ENCODE data around the gene CHD2.
"Not testable (repeated sequence)": the region's sequence is repeated elsewhere in the genome, so short reads cannot be mapped to it uniquely, and the experiment has no call there.

Gene CHD2

DNA sequence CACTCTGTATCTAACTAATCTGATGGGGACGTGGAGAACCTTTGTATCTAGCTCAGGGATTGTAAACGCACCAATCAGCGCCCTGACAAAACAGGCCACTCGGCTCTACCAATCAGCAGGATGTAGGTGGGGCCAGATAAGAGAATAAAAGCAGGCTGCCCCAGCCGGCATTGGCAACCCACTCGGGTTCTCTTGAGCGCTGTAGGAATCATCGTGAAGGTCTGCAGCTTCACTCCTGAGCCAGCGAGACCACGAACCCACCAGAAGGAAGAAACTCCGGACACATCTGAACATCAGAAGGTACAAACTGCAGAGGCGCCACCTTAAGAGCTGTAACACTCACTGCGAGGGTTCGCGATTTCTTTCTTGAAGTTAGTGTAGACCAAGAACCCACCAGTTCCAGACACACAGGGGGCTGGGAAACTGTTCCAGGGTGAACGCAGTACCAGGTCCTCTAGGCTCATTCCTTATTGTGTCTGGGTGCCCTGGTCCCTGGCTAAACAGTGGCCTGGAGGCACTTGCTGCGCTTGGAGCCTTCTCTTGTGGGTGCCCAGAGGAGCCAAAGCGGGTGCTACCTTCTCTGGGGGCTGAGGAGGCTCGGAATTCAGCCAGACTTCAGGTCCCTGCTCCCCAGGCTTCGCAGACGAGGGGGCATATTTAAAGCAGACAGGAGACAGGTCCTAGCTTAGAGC lies 132.5 kb downstream of the CHD2 start:
- not testable (repeated sequence) for H3K27ac ChIP-seq (ENCODE audit: low read length); H3K27me3 ChIP-seq (ENCODE audit: control insufficient read depth, insufficient read depth, low read length); H3K36me3 ChIP-seq (ENCODE audit: control insufficient read depth, insufficient read depth, low read length); H3K4me3 ChIP-seq (ENCODE audit: low read length); H3K4me1 ChIP-seq (ENCODE audit: control insufficient read depth, insufficient read depth, low read length); DNase-seq (ENCODE audit: low read depth, low spot score); H3K9me3 ChIP-seq (ENCODE audit: control insufficient read depth, insufficient read depth, low read length)
- WGBS (ENCODE audit: insufficient coverage, insufficient read length) = no CpG with 5 or more reads among the region's 21 CpGs

DNA sequence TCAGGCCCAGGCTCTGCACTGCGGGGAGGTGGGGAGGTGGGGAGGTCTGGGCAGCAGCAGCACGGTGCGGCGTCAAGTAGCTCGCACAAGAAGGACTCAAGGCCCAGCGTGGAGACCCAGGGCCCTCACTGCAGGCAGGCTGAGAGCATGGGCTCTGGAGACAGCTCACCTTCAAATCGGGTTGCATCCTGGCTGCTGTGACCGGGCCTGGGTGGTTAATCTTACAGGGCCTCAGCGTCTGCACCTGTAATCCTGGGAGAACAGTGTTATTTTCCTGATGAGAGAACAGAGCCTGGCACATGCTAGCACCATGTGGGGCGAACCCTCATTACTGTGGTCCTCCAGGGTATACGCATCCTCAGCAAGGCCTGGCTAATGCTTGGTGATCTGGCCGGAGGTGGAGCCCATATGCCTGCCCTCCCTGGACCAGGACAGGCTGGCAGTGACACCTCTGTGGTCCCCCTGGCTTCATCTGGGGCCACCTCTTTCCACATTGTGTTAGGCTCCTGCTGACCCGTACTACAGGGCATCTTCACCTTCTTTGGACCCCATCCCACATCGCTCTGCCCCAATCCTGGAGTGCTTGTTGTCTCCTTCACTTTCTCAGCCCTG lies 133.4 kb downstream of the CHD2 start:
- WGBS (ENCODE audit: insufficient coverage, insufficient read length) = no CpG with 5 or more reads among the region's 14 CpGs
- Histone ChIP-seq H3K27me3 (ENCODE audit: control insufficient read depth, insufficient read depth, low read length) (no peaks in the 10 kb centered on the region), H3K9me3 (ENCODE audit: control insufficient read depth, insufficient read depth, low read length) (no peaks in the 10 kb centered on the region), H3K36me3 (ENCODE audit: control insufficient read depth, insufficient read depth, low read length) (no peaks in the 10 kb centered on the region), H3K27ac (ENCODE audit: low read length) (no peak overlapping the region), H3K4me3 (ENCODE audit: low read length) (no peak overlapping the region), H3K4me1 (ENCODE audit: control insufficient read depth, insufficient read depth, low read length) (no peaks in the 10 kb centered on the region)
- DNase-seq (ENCODE audit: low read depth, low spot score) = no peak

DNA sequence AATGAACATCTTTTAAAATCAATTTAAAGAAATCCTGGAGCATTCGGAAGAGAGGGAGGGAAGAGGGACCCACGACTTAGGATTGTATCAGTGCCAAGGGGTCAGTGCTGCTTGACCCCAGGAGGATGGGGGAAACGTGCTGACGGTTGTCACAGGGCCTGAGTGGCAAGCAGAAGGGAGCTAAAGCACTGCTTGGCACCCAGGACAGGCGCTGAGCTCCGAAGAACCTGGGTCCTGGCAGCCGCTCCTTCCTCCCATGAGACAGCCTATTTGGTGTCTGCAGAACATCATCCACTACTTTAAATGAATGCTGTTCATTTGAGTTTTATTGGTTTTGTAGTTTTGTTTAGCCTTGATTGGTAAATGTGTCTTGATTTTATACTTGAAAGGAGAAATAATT lies 134.4 kb downstream of the CHD2 start:
- WGBS (ENCODE audit: insufficient coverage, insufficient read length) = no CpG with 5 or more reads among the region's 7 CpGs

DNA sequence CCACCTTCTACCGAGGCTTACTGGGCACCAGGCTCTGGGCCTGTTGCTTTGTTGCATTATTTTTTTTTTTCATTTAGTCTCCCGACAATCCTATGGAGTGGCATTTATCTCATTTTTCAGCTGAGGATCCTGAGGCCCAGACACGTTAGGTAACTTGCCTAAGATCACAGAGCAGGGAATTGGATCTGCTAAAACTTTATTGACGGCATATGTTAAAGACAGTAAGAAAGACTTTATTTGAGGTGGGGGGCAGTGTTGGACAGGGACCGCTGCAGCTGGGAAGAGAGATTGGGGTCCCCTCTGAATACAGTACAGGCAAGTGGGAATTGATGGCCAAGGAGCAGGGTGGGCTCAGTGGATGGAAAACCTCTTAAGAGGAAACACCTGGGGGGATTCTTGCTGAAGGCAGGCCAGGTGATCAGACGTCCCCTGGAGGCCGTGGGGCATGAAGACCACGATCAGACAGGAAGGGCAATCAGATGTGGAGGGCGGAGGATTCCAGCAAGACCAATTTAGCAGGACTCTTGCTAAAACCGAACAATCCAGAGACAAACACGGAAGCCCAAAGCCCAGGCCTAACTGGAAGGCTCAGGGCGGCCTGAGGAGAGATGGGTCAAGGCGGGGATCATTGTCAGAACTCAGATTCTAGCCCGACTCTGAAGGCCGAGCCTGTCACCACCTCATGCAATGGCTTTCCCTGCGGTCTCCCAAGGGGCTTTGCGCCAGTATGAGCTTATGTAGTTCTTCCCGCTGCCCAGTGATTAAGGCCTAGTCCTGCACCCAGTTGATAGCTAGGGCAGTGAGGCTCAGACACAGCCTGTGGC lies 135.2 kb downstream of the CHD2 start:
- no CpG with 5 or more reads among the region's 18 CpGs for WGBS (ENCODE audit: insufficient coverage, insufficient read length)
- Histone ChIP-seq H3K36me3 (ENCODE audit: control insufficient read depth, insufficient read depth, low read length) (no peaks in the 10 kb centered on the region), H3K27ac (ENCODE audit: low read length) (no peak overlapping the region), H3K4me1 (ENCODE audit: control insufficient read depth, insufficient read depth, low read length) (no peaks in the 10 kb centered on the region), H3K9me3 (ENCODE audit: control insufficient read depth, insufficient read depth, low read length) (no peaks in the 10 kb centered on the region), H3K4me3 (ENCODE audit: low read length) (no peak overlapping the region), H3K27me3 (ENCODE audit: control insufficient read depth, insufficient read depth, low read length) (no peaks in the 10 kb centered on the region)
- DNase-seq (ENCODE audit: low read depth, low spot score) = no peak

More for the DNA sequence above, 134.4 kb downstream of the CHD2 start:
- H3K27ac ChIP-seq (ENCODE audit: low read length) = no peak overlapping the region
- H3K36me3 ChIP-seq (ENCODE audit: control insufficient read depth, insufficient read depth, low read length) = no peaks in the 10 kb centered on the region
- no peaks in the 10 kb centered on the region for H3K4me1 ChIP-seq (ENCODE audit: control insufficient read depth, insufficient read depth, low read length)
- no peaks in the 10 kb centered on the region for H3K27me3 ChIP-seq (ENCODE audit: control insufficient read depth, insufficient read depth, low read length)
- DNase-seq (ENCODE audit: low read depth, low spot score) = no peak
- no peaks in the 10 kb centered on the region for H3K9me3 ChIP-seq (ENCODE audit: control insufficient read depth, insufficient read depth, low read length)
- H3K4me3 ChIP-seq (ENCODE audit: low read length) = no peak overlapping the region

DNA sequence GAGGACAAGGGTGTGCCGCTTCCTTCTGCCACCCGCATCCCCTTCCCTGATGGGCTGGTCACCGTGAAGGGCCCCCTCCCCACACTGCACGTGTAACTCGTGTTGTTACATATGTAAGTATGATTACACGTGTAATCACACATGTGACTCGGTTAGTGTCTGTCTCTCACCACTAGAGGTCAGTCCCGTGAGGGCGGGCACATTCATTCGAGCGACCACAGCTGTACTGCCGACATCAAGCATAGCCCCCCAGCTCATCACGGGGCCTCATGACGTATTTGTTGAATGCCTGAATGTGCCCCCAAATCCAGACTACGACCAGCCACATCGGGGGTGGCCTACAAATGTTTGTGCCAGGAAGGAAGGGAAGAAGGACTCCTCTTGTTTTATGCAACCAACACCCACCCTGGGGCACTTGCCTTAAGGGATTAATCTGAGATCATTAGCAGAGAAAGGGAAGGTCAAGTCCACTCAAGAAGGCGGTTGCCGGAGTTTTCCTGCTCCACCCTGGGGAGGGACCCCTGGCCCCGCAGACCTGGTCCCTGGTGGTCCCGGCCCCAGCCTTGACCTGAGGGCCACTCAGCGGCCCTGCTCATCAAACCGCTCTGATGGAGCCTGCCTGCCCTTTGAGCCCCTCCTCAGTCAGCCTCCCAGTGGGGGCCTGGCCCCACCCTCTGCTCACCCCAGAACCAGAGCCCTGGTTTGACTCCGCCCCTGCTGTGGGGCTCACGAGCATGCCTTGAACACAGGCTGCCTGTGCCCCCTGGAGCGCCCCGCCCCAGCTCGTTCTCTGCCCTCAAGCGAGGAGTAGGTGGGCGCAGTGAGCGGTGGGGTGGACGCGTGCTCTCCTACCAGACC lies 136.1 kb downstream of the CHD2 start:
- Histone ChIP-seq H3K4me1 (ENCODE audit: control insufficient read depth, insufficient read depth, low read length) (no peaks in the 10 kb centered on the region), H3K9me3 (ENCODE audit: control insufficient read depth, insufficient read depth, low read length) (no peaks in the 10 kb centered on the region), H3K27ac (ENCODE audit: low read length) (no peak overlapping the region), H3K4me3 (ENCODE audit: low read length) (no peak overlapping the region), H3K36me3 (ENCODE audit: control insufficient read depth, insufficient read depth, low read length) (no peaks in the 10 kb centered on the region), H3K27me3 (ENCODE audit: control insufficient read depth, insufficient read depth, low read length) (no peaks in the 10 kb centered on the region)
- WGBS (ENCODE audit: insufficient coverage, insufficient read length) = no CpG with 5 or more reads among the region's 32 CpGs
- DNase-seq (ENCODE audit: low read depth, low spot score) = no peak

DNA sequence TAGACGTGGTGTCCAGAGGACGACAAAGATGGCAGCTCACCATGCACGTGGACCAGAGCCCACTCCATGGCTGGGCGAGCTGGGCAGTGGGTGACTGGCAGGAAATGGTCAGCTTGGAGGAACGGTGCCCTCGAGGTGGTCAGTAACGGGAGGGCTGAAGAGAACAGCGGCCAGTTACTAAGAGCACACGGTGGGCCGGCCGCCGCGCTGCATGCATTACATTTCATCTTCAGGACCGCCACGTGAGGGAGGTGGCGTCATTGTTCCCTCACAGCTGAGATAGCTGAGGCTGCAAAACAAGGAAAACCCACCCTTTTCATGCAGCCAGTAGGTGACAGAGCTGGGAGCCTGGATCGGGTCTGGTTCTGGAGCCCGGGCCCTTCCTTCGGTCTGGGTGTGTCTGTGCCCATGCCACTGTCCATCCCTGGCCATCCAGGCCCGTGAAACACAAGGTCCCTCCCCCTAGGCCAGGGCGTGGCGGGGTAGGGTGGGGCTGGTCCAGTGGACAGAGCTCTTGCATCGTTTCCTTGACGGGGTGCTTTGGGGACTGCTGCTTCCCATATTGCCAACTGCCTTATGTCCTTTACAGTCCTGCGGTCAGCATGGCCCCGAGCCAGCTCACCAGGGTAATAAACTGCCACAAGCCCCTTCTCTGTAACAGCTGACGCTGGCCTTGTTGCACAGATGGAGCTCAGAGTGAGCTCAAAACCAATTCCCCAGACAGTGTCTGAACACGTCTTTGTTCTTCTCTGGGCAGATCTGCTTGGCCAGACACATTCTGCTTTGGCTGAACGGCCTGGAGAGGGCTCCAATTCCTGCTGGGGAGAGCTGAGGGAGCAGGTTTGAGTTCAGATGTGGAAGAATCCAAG lies 137.1 kb downstream of the CHD2 start:
- Histone ChIP-seq H3K27ac (ENCODE audit: low read length) (no peak overlapping the region), H3K36me3 (ENCODE audit: control insufficient read depth, insufficient read depth, low read length) (no peaks in the 10 kb centered on the region)
- WGBS (ENCODE audit: insufficient coverage, insufficient read length) = no CpG with 5 or more reads among the region's 29 CpGs

DNA sequence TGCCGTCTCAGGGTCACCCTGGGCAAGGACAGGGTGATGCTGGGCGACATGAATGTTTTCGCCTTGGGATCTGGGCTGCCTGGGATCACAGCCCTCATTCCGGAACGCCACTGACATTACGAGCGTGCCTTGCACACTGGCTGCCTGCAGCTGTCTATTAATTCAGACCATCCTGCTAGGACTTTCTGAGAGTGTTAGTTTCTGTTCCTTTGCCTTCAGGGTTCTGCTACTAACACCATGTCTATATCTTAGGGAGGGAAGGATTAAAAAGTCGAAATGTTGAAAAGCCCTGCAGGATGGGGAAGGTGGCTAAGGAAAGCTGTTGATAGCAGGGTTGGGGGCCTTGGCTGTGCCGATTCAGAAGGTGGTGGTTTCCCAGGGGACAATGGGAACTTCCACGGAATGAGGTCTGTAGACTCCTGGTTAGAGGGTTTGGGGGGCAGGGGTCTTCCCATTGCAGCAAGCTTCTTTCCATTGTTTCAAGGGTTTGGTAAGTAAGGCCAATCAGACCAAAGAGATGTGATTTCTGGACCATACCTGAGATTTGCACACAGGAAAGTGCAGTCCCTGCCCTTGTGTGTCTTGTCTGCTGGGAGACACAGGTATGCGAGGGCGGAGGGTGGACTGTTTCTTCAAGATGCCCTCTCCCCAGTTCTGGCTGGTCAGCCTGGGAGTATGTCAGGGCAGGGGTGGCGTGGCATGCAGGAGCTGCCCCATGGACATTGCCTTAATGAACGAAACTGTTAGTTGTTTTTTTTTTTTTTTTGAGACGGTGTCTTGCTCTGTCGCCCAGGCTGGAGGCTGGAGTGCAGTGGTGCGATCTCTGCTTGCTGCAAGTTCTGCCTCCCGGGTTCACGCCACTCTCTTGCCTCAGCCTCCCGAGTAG lies 137.9 kb downstream of the CHD2 start:
- no peak overlapping the region for H3K27ac ChIP-seq (ENCODE audit: low read length)
- H3K4me3 ChIP-seq (ENCODE audit: low read length) = no peak overlapping the region
- H3K36me3 ChIP-seq (ENCODE audit: control insufficient read depth, insufficient read depth, low read length) = no peaks in the 10 kb centered on the region
- H3K9me3 ChIP-seq (ENCODE audit: control insufficient read depth, insufficient read depth, low read length) = no peaks in the 10 kb centered on the region
- no CpG with 5 or more reads among the region's 20 CpGs for WGBS (ENCODE audit: insufficient coverage, insufficient read length)
- H3K4me1 ChIP-seq (ENCODE audit: control insufficient read depth, insufficient read depth, low read length) = no peaks in the 10 kb centered on the region
- DNase-seq (ENCODE audit: low read depth, low spot score) = no peak
- H3K27me3 ChIP-seq (ENCODE audit: control insufficient read depth, insufficient read depth, low read length) = no peaks in the 10 kb centered on the region

More for the DNA sequence above, 137.1 kb downstream of the CHD2 start:
- H3K27me3 ChIP-seq (ENCODE audit: control insufficient read depth, insufficient read depth, low read length) = no peaks in the 10 kb centered on the region
- no peak for DNase-seq (ENCODE audit: low read depth, low spot score)
- H3K4me3 ChIP-seq (ENCODE audit: low read length) = no peak overlapping the region
- no peaks in the 10 kb centered on the region for H3K4me1 ChIP-seq (ENCODE audit: control insufficient read depth, insufficient read depth, low read length)
- no peaks in the 10 kb centered on the region for H3K9me3 ChIP-seq (ENCODE audit: control insufficient read depth, insufficient read depth, low read length)

DNA sequence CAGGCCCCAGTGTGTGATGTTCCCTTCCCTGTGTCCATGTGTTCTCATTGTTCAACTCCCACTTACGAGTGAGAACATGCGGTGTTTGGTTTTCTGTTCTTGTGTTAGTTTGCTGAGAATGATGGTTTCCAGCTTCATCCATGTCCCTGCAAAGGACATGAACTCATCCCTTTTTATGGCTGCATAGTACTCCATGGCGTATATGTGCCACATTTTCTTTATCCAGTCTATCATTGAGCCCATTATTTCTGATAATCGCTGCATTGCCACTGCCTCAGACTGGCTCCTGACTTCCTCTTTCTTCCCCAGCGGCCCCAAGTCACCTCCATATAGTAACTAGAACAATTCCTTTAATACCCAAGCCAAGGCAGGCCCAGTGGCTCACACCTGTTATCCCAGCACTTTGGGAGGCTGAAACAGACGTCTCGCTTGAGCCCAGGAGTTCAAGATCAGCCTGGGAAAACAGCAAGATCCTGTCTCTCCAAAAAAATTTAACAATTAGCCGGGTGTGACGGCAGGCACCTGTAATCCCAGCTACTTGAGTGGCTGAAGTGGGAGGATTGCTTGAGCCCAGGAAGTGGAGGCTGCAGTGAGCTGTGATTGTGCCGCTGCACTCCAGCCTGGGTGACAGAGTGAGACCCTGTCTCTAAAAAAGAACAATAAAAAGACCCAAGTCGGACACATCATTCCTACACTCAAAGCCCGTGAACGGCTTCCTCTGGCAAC lies 139.6 kb downstream of the CHD2 start:
- DNase-seq (ENCODE audit: low read depth, low spot score); H3K27ac ChIP-seq (ENCODE audit: low read length): not testable (repeated sequence)
- no CpG with 5 or more reads among the region's 13 CpGs for WGBS (ENCODE audit: insufficient coverage, insufficient read length)

More for the DNA sequence above, 139.6 kb downstream of the CHD2 start:
- not testable (repeated sequence) for H3K27me3 ChIP-seq (ENCODE audit: control insufficient read depth, insufficient read depth, low read length); H3K4me1 ChIP-seq (ENCODE audit: control insufficient read depth, insufficient read depth, low read length); H3K36me3 ChIP-seq (ENCODE audit: control insufficient read depth, insufficient read depth, low read length); H3K4me3 ChIP-seq (ENCODE audit: low read length); H3K9me3 ChIP-seq (ENCODE audit: control insufficient read depth, insufficient read depth, low read length)
